Measurements from ENCODE around the gene PTS. TPM values are rescaled to one million over a fixed set of nuclear protein-coding genes. Genes with fewer than 3 reads are reported as not detected.

The PTS gene
- total RNA-seq, 1 experiment from 2014 or later: 48.6 TPM

DNA sequence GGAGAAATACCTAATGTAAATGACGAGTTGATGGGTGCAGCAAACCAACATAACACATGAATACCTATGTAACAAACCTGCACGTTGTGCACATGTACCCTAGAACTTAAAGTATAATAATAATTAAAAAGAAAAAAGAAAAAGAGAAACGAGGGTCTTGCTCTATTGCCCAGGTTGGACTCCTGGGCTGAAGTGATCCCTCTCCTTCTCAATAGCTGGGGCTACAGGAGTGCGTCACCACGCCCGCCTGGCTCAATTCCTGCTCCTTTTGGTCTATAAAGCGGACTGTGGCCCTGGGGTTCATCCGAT, 521 bp upstream of the PTS start:
- H3K9me3 ChIP-seq (ENCODE audit: control insufficient read depth, low read depth, low read length): no peaks in the 10 kb centered on the region
- no peak overlapping the region for H2BK15ac ChIP-seq (ENCODE audit: low read depth, low read length)
- peak overlapping the region; percentile 94; the same call in 1 of the 2 replicates for H3K14ac ChIP-seq (ENCODE audit: insufficient read depth, low read length)
- no peaks in the 10 kb centered on the region; the same call in 1 of the 2 replicates for H3K79me2 ChIP-seq (ENCODE audit: insufficient read depth, low read length)
- peak overlapping the region; percentile 68 for H3K9ac ChIP-seq (ENCODE audit: extremely low read depth, insufficient read length, low read length)
- no peaks in the 10 kb centered on the region for H3K79me1 ChIP-seq (ENCODE audit: insufficient read depth, low read depth, low read length, poor library complexity, severe bottlenecking)
- no peak overlapping the region for H2BK120ac ChIP-seq (ENCODE audit: low read depth, low read length, poor library complexity, severe bottlenecking)
- no peak overlapping the region for H3K4ac ChIP-seq (ENCODE audit: low read depth, low read length)
- H3K36me3 Mint-ChIP-seq (ENCODE audit: insufficient read depth in 1 of 3, low read depth in 3 of 3): peaks cover 2 to 27% (median 22%) of the 10 kb centered on the region in 3 experiments; a peak in 5 of 7 replicates
- no CpG with 5 or more reads among the region's 8 CpGs for WGBS (ENCODE audit: extremely low coverage, insufficient read length, low lambda C conversion rate)
- peak overlapping the region; percentile 83 to 89 for H3K4me3 Mint-ChIP-seq
- no peak overlapping the region for H4K5ac ChIP-seq (ENCODE audit: insufficient read length, low read depth, low read length)
- H3K4me1 Mint-ChIP-seq: peaks cover 8 to 9% of the 10 kb centered on the region in 2 experiments
- no peak overlapping the region for H3K23ac ChIP-seq (ENCODE audit: insufficient read length, low read depth, low read length)
- no peak for DNase-seq
- H3K27me3 Mint-ChIP-seq (ENCODE audit: low read depth): peaks cover 19% of the 10 kb centered on the region
- no peak overlapping the region for H2BK20ac ChIP-seq (ENCODE audit: low read depth, low read length, poor library complexity, severe bottlenecking)
- peak overlapping the region; percentile 49 for H2AFZ ChIP-seq (ENCODE audit: low read length)
- no peak overlapping the region for H3T11ph ChIP-seq (ENCODE audit: low read length)
- H3K27me3 ChIP-seq (ENCODE audit: insufficient read depth, low read length): no peaks in the 10 kb centered on the region; the same call in 1 of the 2 replicates
- H2BK5ac ChIP-seq (ENCODE audit: insufficient read length, low read length): no peak overlapping the region
- H3K4me1 ChIP-seq (ENCODE audit: insufficient read depth, low read length): no peaks in the 10 kb centered on the region; the same call in 1 of the 2 replicates
- no peak overlapping the region for H2AK5ac ChIP-seq (ENCODE audit: insufficient read length, low read length)
- H4K8ac ChIP-seq (replicated peaks; ENCODE audit: insufficient read length, low read depth, low read length): peak overlapping the region; percentile 58
- H3K27ac Mint-ChIP-seq: peak overlapping the region; percentile 81 to 95 (median 93); a peak in 4 of 7 replicates
- peak overlapping the region; percentile 97 for H3K4me2 ChIP-seq (ENCODE audit: insufficient read depth, insufficient read length, low read length)
- H4K20me1 ChIP-seq (ENCODE audit: control insufficient read depth, insufficient read depth, insufficient read length): no peaks in the 10 kb centered on the region
- H3K23me2 ChIP-seq (ENCODE audit: insufficient read length, low read depth, low read length, poor library complexity, severe bottlenecking): peaks cover 8% of the 10 kb centered on the region
- peak overlapping the region; percentile 69 for H2BK12ac ChIP-seq (ENCODE audit: insufficient read length, low read depth, low read length)
- no peak overlapping the region for H4K91ac ChIP-seq (ENCODE audit: insufficient read length, low read depth, low read length)
- peak overlapping the region; percentile 77 for H3K18ac ChIP-seq (ENCODE audit: insufficient read length, low read depth, low read length)
- peak overlapping the region; percentile 34 for H3K27ac ChIP-seq (ENCODE audit: insufficient read length, low read depth, low read length)
- TF ChIP-seq, protein P1, sequence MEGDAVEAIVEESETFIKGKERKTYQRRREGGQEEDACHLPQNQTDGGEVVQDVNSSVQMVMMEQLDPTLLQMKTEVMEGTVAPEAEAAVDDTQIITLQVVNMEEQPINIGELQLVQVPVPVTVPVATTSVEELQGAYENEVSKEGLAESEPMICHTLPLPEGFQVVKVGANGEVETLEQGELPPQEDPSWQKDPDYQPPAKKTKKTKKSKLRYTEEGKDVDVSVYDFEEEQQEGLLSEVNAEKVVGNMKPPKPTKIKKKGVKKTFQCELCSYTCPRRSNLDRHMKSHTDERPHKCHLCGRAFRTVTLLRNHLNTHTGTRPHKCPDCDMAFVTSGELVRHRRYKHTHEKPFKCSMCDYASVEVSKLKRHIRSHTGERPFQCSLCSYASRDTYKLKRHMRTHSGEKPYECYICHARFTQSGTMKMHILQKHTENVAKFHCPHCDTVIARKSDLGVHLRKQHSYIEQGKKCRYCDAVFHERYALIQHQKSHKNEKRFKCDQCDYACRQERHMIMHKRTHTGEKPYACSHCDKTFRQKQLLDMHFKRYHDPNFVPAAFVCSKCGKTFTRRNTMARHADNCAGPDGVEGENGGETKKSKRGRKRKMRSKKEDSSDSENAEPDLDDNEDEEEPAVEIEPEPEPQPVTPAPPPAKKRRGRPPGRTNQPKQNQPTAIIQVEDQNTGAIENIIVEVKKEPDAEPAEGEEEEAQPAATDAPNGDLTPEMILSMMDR (conservative IDR thresholded peaks at IDR 0.05): no peak
- H3K9me3 Mint-ChIP-seq: no peaks in the 10 kb centered on the region; a peak in 1 of 5 replicates
- no peak overlapping the region for H3K56ac ChIP-seq (ENCODE audit: insufficient read length, low read depth, low read length)

Data from H9 (cell line).